Measurements from ENCODE around the gene KRT86.

The KRT86 gene

GRCh38 chr12:52316701-52317100 lies 42.3 kb downstream of the KRT86 start:
- H3K4me3 Mint-ChIP-seq, result no peak overlapping the region
- no peaks in the 10 kb centered on the region for H3K4me1 Mint-ChIP-seq (ENCODE audit: low read depth)
- H3K27me3 Mint-ChIP-seq, result peaks cover 27% of the 10 kb centered on the region
- no peak overlapping the region for H3K27ac Mint-ChIP-seq
- no peaks in the 10 kb centered on the region for H3K9me3 Mint-ChIP-seq
- no peaks in the 10 kb centered on the region for H3K36me3 Mint-ChIP-seq (ENCODE audit: low read depth)

- H3K4me3 Mint-ChIP-seq, result no peak overlapping the region
- no peaks in the 10 kb centered on the region for H3K36me3 Mint-ChIP-seq (ENCODE audit: low read depth)
- H3K9me3 Mint-ChIP-seq, result no peaks in the 10 kb centered on the region
- no peaks in the 10 kb centered on the region for H3K4me1 Mint-ChIP-seq (ENCODE audit: low read depth)
- no peak overlapping the region for H3K27ac Mint-ChIP-seq
- peaks cover 24% of the 10 kb centered on the region for H3K27me3 Mint-ChIP-seq
Observed at GRCh38 chr12:52317468-52318052, 43.1 kb downstream of the KRT86 start.

- Mint-ChIP-seq H3K4me3 (no peak overlapping the region), H3K36me3 (ENCODE audit: low read depth) (no peaks in the 10 kb centered on the region), H3K9me3 (no peaks in the 10 kb centered on the region), H3K27ac (no peak overlapping the region), H3K4me1 (ENCODE audit: low read depth) (no peaks in the 10 kb centered on the region), H3K27me3 (peaks cover 25% of the 10 kb centered on the region)
Observed at GRCh38 chr12:52318241-52318990, 44.0 kb downstream of the KRT86 start.

GRCh38 chr12:52319097-52319496 lies 44.7 kb downstream of the KRT86 start:
- H3K27me3 Mint-ChIP-seq, result peaks cover 23% of the 10 kb centered on the region
- no peak overlapping the region for H3K4me3 Mint-ChIP-seq

GRCh38 chr12:52320784-52321400 lies 46.4 kb downstream of the KRT86 start, which contains the start of gene KRT83:
Gene KRT83 (minus strand): TSS chr12:52321398. CDS start chr12:52321335, 63 bp downstream.
- Mint-ChIP-seq H3K4me3 (no peak within 1 kb of the TSS), H3K36me3 (ENCODE audit: low read depth) (no peaks in the 10 kb centered on the region), H3K4me1 (ENCODE audit: low read depth) (no peaks in the 10 kb centered on the region), H3K27ac (no peak within 1 kb of the TSS), H3K9me3 (no peaks in the 10 kb centered on the region), H3K27me3 (peaks cover 27% of the 10 kb centered on the region)

More at GRCh38 chr12:52319097-52319496, 44.7 kb downstream of the KRT86 start:
- Mint-ChIP-seq H3K9me3 (no peaks in the 10 kb centered on the region), H3K4me1 (ENCODE audit: low read depth) (no peaks in the 10 kb centered on the region), H3K36me3 (ENCODE audit: low read depth) (no peaks in the 10 kb centered on the region), H3K27ac (no peak overlapping the region)

GRCh38 chr12:52321418-52321817 lies 47.0 kb downstream of the KRT86 start:
- H3K4me3 Mint-ChIP-seq, result no peak overlapping the region
- peaks cover 30% of the 10 kb centered on the region for H3K27me3 Mint-ChIP-seq
- H3K27ac Mint-ChIP-seq, result no peak overlapping the region
- H3K4me1 Mint-ChIP-seq (ENCODE audit: low read depth), result no peaks in the 10 kb centered on the region
- H3K36me3 Mint-ChIP-seq (ENCODE audit: low read depth), result no peaks in the 10 kb centered on the region
- H3K9me3 Mint-ChIP-seq, result no peaks in the 10 kb centered on the region

- Mint-ChIP-seq H3K36me3 (ENCODE audit: low read depth) (no peaks in the 10 kb centered on the region), H3K4me3 (no peak overlapping the region), H3K27me3 (peaks cover 31% of the 10 kb centered on the region), H3K4me1 (ENCODE audit: low read depth) (peaks cover 3% of the 10 kb centered on the region), H3K9me3 (no peaks in the 10 kb centered on the region), H3K27ac (no peak overlapping the region)
Observed at GRCh38 chr12:52322069-52322468, 47.6 kb downstream of the KRT86 start.

- peaks cover 31% of the 10 kb centered on the region for H3K27me3 Mint-ChIP-seq
- H3K4me3 Mint-ChIP-seq, result no peak overlapping the region
- H3K36me3 Mint-ChIP-seq (ENCODE audit: low read depth), result no peaks in the 10 kb centered on the region
Observed at GRCh38 chr12:52323001-52323400, 48.6 kb downstream of the KRT86 start.

GRCh38 chr12:52323416-52324152 lies 49.1 kb downstream of the KRT86 start:
- Mint-ChIP-seq H3K4me1 (ENCODE audit: low read depth) (peaks cover 11% of the 10 kb centered on the region), H3K27ac (no peak overlapping the region), H3K4me3 (no peak overlapping the region), H3K9me3 (no peaks in the 10 kb centered on the region), H3K27me3 (peaks cover 26% of the 10 kb centered on the region), H3K36me3 (ENCODE audit: low read depth) (no peaks in the 10 kb centered on the region)

More at GRCh38 chr12:52323001-52323400, 48.6 kb downstream of the KRT86 start:
- Mint-ChIP-seq H3K4me1 (ENCODE audit: low read depth) (peaks cover 11% of the 10 kb centered on the region), H3K27ac (no peak overlapping the region), H3K9me3 (no peaks in the 10 kb centered on the region)

- no peak overlapping the region for H3K4me3 Mint-ChIP-seq
- no peaks in the 10 kb centered on the region for H3K9me3 Mint-ChIP-seq
- H3K27me3 Mint-ChIP-seq, result peaks cover 25% of the 10 kb centered on the region
- H3K27ac Mint-ChIP-seq, result no peak overlapping the region
- H3K36me3 Mint-ChIP-seq (ENCODE audit: low read depth), result no peaks in the 10 kb centered on the region
- peaks cover 11% of the 10 kb centered on the region for H3K4me1 Mint-ChIP-seq (ENCODE audit: low read depth)
Observed at GRCh38 chr12:52324153-52324444, 49.7 kb downstream of the KRT86 start.

GRCh38 chr12:52327052-52327829 lies 52.8 kb downstream of the KRT86 start:
- Mint-ChIP-seq H3K4me1 (ENCODE audit: low read depth) (peaks cover 11% of the 10 kb centered on the region), H3K36me3 (ENCODE audit: low read depth) (no peaks in the 10 kb centered on the region), H3K4me3 (no peak overlapping the region), H3K9me3 (no peaks in the 10 kb centered on the region), H3K27ac (no peak overlapping the region), H3K27me3 (peaks cover 19% of the 10 kb centered on the region)

- Mint-ChIP-seq H3K4me3 (no peak overlapping the region), H3K27me3 (peaks cover 14% of the 10 kb centered on the region), H3K9me3 (no peaks in the 10 kb centered on the region), H3K36me3 (ENCODE audit: low read depth) (no peaks in the 10 kb centered on the region), H3K4me1 (ENCODE audit: low read depth) (peaks cover 11% of the 10 kb centered on the region), H3K27ac (no peak overlapping the region)
Observed at GRCh38 chr12:52327830-52328500, 53.5 kb downstream of the KRT86 start.

GRCh38 chr12:52331039-52331438 lies 56.6 kb downstream of the KRT86 start:
- no peaks in the 10 kb centered on the region for H3K9me3 Mint-ChIP-seq
- H3K4me1 Mint-ChIP-seq (ENCODE audit: low read depth), result peaks cover 11% of the 10 kb centered on the region
- no peaks in the 10 kb centered on the region for H3K36me3 Mint-ChIP-seq (ENCODE audit: low read depth)
- peaks cover 6% of the 10 kb centered on the region for H3K27me3 Mint-ChIP-seq
- no peak overlapping the region for H3K4me3 Mint-ChIP-seq
- no peak overlapping the region for H3K27ac Mint-ChIP-seq

GRCh38 chr12:52331833-52332232 lies 57.4 kb downstream of the KRT86 start:
- Mint-ChIP-seq H3K27ac (no peak overlapping the region), H3K27me3 (peaks cover 3% of the 10 kb centered on the region), H3K4me1 (ENCODE audit: low read depth) (peaks cover 16% of the 10 kb centered on the region), H3K4me3 (no peak overlapping the region), H3K9me3 (no peaks in the 10 kb centered on the region), H3K36me3 (ENCODE audit: low read depth) (no peaks in the 10 kb centered on the region)
